HCT116 (cell line): ENCODE results near the gene SUSD3. TPM values are rescaled to one million over a fixed set of nuclear protein-coding genes. Genes with fewer than 3 reads are reported as not detected.

Experiments
- ATAC-seq: fragments of 200-7000 bp; cut with Tn5 transposase; 2 replicates; pipeline ENCODE4 v1.9.1; 2020; ENCODE audit warnings: mild to moderate bottlenecking, moderate library complexity
- BruUV-seq: library from RNA; stranded (reverse); fragments of 400-500 nt; replicated peaks from 2 replicates; lab custom pipeline; 2021; lab: Mats Ljungman, UMichigan
- CTCF ChIA-PET: fragments of 300-600 bp; sonication (Branson Sonifier 250); formaldehyde crosslinking; loops from one replicate; lab custom pipeline; 2021; ENCODE audit warnings: antibody characterized with exemption; lab: Charles Lee
- POLR2A ChIA-PET: fragments of 300-600, 350-600 bp; sonication (Branson Sonifier 250); formaldehyde crosslinking; loops from one replicate; lab custom pipeline; 2021; ENCODE audit warnings: antibody characterized with exemption; lab: Charles Lee
- RAD21 ChIA-PET, 2 experiments: fragments of 300-600 bp; sonication (Branson Sonifier 250); formaldehyde crosslinking; loops; one replicate each; lab custom pipeline; 2023; ENCODE audit warnings: low total read pairs in 2 of 2; ENCODE audit not compliant: uncharacterized antibody in 2 of 2, unreplicated experiment in 2 of 2, low non-redundant PET in 1 of 2; lab: Charles Lee
- DNase-seq: peaks from one replicate; pipeline ENCODE4 v3.0.0-alpha.2; 2010; ENCODE audit warnings: low read depth, low spot score
- H2AFZ ChIP-seq: fragments of 200-600 bp; shearing (Covaris generic), sonication (generic); 2 replicates; pipeline ENCODE4 v1.6.1; 2017; ENCODE audit warnings: low read depth, mixed run types, mixed read lengths, antibody characterized with exemption, low read length; ENCODE audit not compliant: poor library complexity, severe bottlenecking
- H3K27ac ChIP-seq: 2 replicates; pipeline ENCODE4 v1.5.1; 2012; ENCODE audit warnings: low read depth, low read length
- H3K27me3 ChIP-seq: fragments of 200-600 bp; sonication (generic); 2 replicates; pipeline ENCODE4 v1.6.1; 2016; ENCODE audit warnings: mixed run types, low read length, mixed read lengths; ENCODE audit not compliant: insufficient read depth
- H3K36me3 ChIP-seq, 2 experiments: fragments of 200-500 bp in 1 of 2; fragments of 200-600 bp in 1 of 2; sonication (Bioruptor generic) in 1 of 2; sonication (generic) in 1 of 2; 2 replicates each; pipeline versions ENCODE4 v1.5.1 to v1.6.1; 2014 to 2016; ENCODE audit warnings: low read length in 2 of 2, inconsistent platforms in 1 of 2, mixed read lengths in 1 of 2, mixed run types in 1 of 2; ENCODE audit not compliant: insufficient read depth in 2 of 2, control insufficient read depth in 1 of 2
- H3K4me1 ChIP-seq, 2 experiments: fragments of 200-600 bp in 1 of 2; sonication (generic) in 1 of 2; 2 replicates each; pipeline versions ENCODE4 v1.5.1 to v1.6.1; 2012 to 2017; ENCODE audit warnings: low read length in 2 of 2, inconsistent platforms in 1 of 2, mild to moderate bottlenecking in 1 of 2, mixed read lengths in 1 of 2, mixed run types in 1 of 2, moderate library complexity in 1 of 2; ENCODE audit not compliant: insufficient read depth in 2 of 2, control insufficient read depth in 1 of 2
- H3K4me2 ChIP-seq: fragments of 200-600 bp; sonication (generic); 2 replicates; pipeline ENCODE4 v1.6.1; 2017; ENCODE audit warnings: mixed run types, low read length, mixed read lengths
- H3K4me3 ChIP-seq, 2 experiments: fragments of 200-600 bp in 1 of 2; sonication (generic) in 1 of 2; replicated peaks in 1 of 2; 2 replicates each; pipeline ENCODE4 v1.5.1; 2011 to 2016; ENCODE audit warnings: low read length in 2 of 2, control low read depth in 1 of 2, low read depth in 1 of 2, mild to moderate bottlenecking in 1 of 2, mixed read lengths in 1 of 2, mixed run types in 1 of 2
- H3K79me2 ChIP-seq: fragments of 200-600 bp; sonication (generic); 2 replicates; pipeline ENCODE4 v1.6.1; 2017; ENCODE audit warnings: mild to moderate bottlenecking, mixed run types, low read length, moderate library complexity, mixed read lengths; ENCODE audit not compliant: insufficient read depth
- H3K9ac ChIP-seq: fragments of 200-600 bp; sonication (generic); 2 replicates; pipeline ENCODE4 v1.6.1; 2016; ENCODE audit warnings: low read length, mixed read lengths
- H3K9me2 ChIP-seq: fragments of 200-600 bp; sonication (generic), shearing (Covaris generic); 2 replicates; pipeline ENCODE4 v1.6.1; 2017; ENCODE audit warnings: mixed run types, mild to moderate bottlenecking, moderate library complexity; ENCODE audit not compliant: insufficient read depth
- H3K9me3 ChIP-seq, 2 experiments: fragments of 200-500 bp in 1 of 2; fragments of 200-600 bp in 1 of 2; sonication (Bioruptor generic) in 1 of 2; sonication (generic) in 1 of 2; 2 replicates each; pipeline ENCODE4 v1.6.1; 2014 to 2017; ENCODE audit warnings: low read length in 2 of 2, mixed read lengths in 2 of 2, inconsistent platforms in 1 of 2, low read depth in 1 of 2, mild to moderate bottlenecking in 1 of 2, mixed run types in 1 of 2, moderate library complexity in 1 of 2; ENCODE audit not compliant: control insufficient read depth in 1 of 2, insufficient read depth in 1 of 2
- H4K20me1 ChIP-seq: fragments of 200-600 bp; sonication (generic), shearing (Covaris generic); 2 replicates; pipeline ENCODE4 v1.6.1; 2017; ENCODE audit warnings: mixed run types, mild to moderate bottlenecking, moderate library complexity; ENCODE audit not compliant: insufficient read depth
- CBX3 ChIP-seq: IDR thresholded peaks from 2 replicates; pipeline ENCODE4 v1.6.1; 2012; ENCODE audit warnings: low read depth
- EGR1 ChIP-seq: IDR thresholded peaks from 2 replicates; pipeline ENCODE4 v1.6.1; 2012; ENCODE audit warnings: low read depth
- ELF1 ChIP-seq: IDR thresholded peaks from 2 replicates; pipeline ENCODE4 v1.6.1; 2012; ENCODE audit warnings: low read depth, borderline replicate concordance
- EZH2 ChIP-seq: fragments of 200-600 bp; sonication (generic); IDR thresholded peaks from 2 replicates; pipeline ENCODE4 v1.6.1; 2017; ENCODE audit warnings: antibody characterized with exemption, mixed run types
- EZH2phosphoT487 ChIP-seq: fragments of 200-600 bp; IDR thresholded peaks from 2 replicates; pipeline ENCODE4 v1.6.1; 2018; ENCODE audit warnings: antibody characterized with exemption, borderline replicate concordance
- FOSL1 ChIP-seq: IDR thresholded peaks from 2 replicates; pipeline ENCODE4 v1.6.1; 2012; ENCODE audit warnings: low read depth
- JUND ChIP-seq: IDR thresholded peaks from 2 replicates; pipeline ENCODE4 v1.6.1; 2012
- MAX ChIP-seq: IDR thresholded peaks from 2 replicates; pipeline ENCODE4 v1.6.1; 2012
- POLR2AphosphoS5 ChIP-seq: IDR thresholded peaks from 2 replicates; pipeline ENCODE4 v1.6.1; 2011; ENCODE audit warnings: mild to moderate bottlenecking, low read depth, low read length, moderate library complexity
- RAD21 ChIP-seq: IDR thresholded peaks from 2 replicates; pipeline ENCODE4 v1.6.1; 2012; ENCODE audit warnings: low read depth, mild to moderate bottlenecking
- REST ChIP-seq: IDR thresholded peaks from 2 replicates; pipeline ENCODE4 v1.6.1; 2012; ENCODE audit warnings: low read depth
- YY1 ChIP-seq: IDR thresholded peaks from 2 replicates; pipeline ENCODE4 v1.6.1; 2011; ENCODE audit warnings: low read length, low read depth, moderate library complexity, mild to moderate bottlenecking; ENCODE audit not compliant: insufficient replicate concordance; ENCODE audit errors: extremely low read depth
- ZBTB33 ChIP-seq: IDR thresholded peaks from 2 replicates; pipeline ENCODE4 v1.6.1; 2011; ENCODE audit warnings: mild to moderate bottlenecking, low read length, moderate library complexity; ENCODE audit not compliant: insufficient replicate concordance; ENCODE audit errors: extremely low read depth
- intact Hi-C: fragments of 100-400 bp; cut with micrococcal nuclease; formaldehyde crosslinking; loops from 2 replicates; pipeline ENCODE4 v1.10.0; 2022
- total RNA-seq: library from RNA; stranded (reverse); gene quantifications from one replicate; pipeline ENCODE4 v1.2.1, GENCODE V29; 2021; ENCODE audit not compliant: unreplicated experiment

SUSD3 gene
- total RNA-seq, 1 experiment from 2014 or later, result 11.3 TPM

- Histone ChIP-seq H4K20me1 (no peaks in the 10 kb centered on the region), H3K79me2 (no peaks in the 10 kb centered on the region), H3K27me3 (no peaks in the 10 kb centered on the region), H3K27ac (no peak overlapping the region), H3K36me3 (peaks cover 0 to 8% of the 10 kb centered on the region in 2 experiments; a peak in 2 of 4 replicates), H3K4me1 (peaks cover 8 to 32% of the 10 kb centered on the region in 2 experiments), H3K9me2 (no peaks in the 10 kb centered on the region), H3K9ac (no peak overlapping the region), H3K4me3 (no peak overlapping the region), H2AFZ (no peak overlapping the region), H3K9me3 (peaks cover 0 to 21% of the 10 kb centered on the region in 2 experiments; a peak in 2 of 4 replicates), H3K4me2 (no peak overlapping the region)
- TF ChIP-seq EZH2 (no peak), REST (no peak), FOSL1 (no peak), MAX (no peak), RAD21 (no peak), YY1 (no peak), CBX3 (no peak), ZBTB33 (no peak), ELF1 (no peak), EGR1 (no peak), JUND (no peak), EZH2phosphoT487 (no peak), POLR2AphosphoS5 (no peak)
- ChIA-PET POLR2A (no interaction called here), RAD21 (no interaction called here), CTCF (no interaction called here)
- intact Hi-C loops, result no loop called here
- DNase-seq (no peak), ATAC-seq (no peak)
- BruUV-seq, result no TSS peak
Observed at GRCh38 chr9:93089024-93089423, 30.5 kb downstream of the SUSD3 start.
